GM18520 (cell line): ENCODE measurements around the gene PLA2G4D.
"Not testable (repeated sequence)": the region's sequence is repeated elsewhere in the genome, so short reads cannot be mapped to it uniquely, and the experiment has no call there.

Experiments
- ATAC-seq: cut with Tn5 transposase; IDR thresholded peaks from one replicate; pipeline ENCODE4 v1.9.1; 2021; ENCODE audit not compliant: unreplicated experiment

Gene PLA2G4D

DNA sequence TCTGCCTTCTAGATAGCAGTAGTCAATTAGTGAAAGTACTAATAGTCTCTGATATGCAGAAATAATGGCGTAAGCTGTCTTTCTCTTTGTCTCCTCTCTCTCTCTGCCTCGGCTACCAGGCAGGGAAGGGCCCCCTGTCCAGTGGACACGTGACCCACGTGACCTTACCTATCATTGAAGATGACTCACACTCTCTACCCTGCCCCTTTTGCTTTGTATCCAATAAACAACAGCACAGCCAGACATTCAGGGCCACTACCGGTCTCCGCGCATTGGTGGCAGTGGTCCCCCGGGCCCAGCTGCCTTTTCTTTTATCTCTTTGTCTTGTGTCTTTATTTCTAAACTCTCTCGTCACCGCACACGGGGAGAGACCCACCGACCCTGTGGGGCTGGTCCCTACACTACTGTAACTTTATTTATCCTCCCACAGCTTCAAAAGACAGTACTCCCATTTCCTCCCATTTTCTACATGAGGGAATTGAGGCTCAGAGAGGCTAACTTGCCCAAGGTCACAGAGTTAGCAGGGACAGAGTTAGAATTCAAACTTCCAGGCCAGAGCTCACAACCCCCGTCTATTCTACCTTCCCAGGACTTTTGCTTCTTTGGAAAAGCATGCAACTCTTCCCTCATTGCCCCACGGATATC lies 2.5 kb downstream of the PLA2G4D start:
- ATAC-seq: not testable (repeated sequence)

DNA sequence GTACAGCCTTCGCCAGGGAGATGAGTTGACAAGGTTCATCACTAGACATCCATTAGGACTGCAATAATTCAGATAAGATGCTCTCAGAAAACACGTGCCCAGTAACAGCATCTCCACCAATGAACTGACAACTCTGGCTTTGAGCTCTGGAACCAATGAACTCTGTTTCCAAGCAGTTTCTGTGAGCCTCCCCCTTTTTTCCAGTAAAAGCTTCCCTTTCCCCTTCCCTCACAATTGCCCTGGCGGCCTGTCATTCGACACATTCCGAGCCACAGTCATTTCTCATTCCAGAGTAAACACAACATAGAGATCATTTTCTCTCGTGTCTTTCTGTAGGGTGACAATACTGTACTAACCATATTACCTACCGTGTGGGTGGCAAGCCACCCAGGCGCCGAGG lies 3.6 kb downstream of the PLA2G4D start:
- no peak for ATAC-seq

DNA sequence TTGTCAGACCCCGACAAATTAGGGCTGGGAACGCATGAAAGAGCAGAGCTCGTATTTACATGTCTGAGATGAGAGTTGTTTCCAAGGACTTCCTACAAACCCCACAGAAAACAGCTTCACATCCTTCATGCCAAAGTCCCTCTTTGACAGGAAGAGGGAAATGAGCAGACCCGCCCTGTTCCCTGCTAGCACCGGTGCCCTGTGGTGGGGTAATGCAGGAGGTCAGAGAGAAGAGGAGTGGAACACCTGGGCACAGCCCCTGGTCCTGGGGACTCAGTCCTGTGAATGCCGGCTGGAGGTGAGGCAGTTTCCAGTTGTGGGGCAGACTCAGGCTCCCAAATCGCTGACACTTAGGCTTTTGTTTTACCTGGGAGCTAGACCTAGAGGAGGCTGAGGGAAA lies 4.0 kb downstream of the PLA2G4D start:
- no peak for ATAC-seq

DNA sequence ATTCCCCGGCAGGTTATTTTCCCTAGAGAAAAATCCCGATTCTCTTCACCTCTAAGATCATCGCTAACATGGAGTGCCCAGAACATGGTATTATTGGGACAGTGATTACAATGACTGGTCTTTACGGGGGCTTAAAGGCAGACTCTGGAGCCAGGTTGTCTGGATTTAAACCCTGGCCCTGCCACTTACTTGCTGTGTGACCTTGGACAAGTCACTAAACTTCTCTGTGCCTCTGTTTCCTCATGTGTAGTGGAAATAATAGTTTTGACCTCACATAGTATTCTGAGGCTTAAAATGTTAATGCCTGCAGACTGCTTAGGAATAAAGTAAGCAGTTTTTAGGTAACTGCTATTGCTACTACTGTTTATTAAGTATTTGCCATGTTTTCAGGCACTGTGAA lies 4.4 kb downstream of the PLA2G4D start:
- no peak for ATAC-seq

DNA sequence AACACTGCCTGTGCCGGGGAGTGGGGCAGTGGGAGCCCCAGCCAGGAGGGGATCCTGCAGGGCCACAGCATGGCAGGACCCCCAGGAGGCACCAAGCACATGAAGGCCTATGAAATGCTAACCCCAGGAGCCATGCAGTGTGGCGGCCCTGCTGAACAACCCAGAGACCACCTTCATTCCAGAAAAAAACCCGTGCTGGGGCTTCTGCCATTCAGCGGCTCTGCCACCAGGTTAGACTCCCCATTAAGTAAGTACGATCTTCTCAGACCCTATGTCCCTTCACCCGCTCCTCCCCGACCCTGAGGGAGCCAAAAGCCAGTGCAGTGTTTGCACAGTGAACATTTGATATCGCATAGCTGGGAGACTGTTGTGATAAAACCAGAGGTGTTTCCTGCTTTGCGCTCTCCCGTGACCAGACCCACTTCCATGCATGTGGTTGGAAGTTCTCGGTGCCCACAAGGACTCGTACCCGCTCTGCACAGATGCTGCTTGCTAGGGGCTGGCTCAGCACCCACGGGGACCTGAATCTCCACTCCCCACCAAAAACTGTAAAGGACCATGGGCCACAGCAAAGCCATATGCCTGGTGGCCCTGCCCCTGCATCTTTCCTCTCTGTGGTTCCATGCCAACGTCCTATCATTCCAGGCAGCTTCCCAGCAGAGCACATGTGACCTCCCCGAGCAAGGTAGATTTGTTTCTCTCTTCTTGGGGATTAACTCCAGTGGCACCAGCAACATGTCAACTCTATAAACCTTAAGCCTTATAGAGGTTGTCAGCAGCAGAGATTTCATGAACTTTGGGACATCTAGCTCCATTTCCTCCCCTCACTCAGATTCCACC lies 5.3 kb downstream of the PLA2G4D start:
- ATAC-seq: no peak

DNA sequence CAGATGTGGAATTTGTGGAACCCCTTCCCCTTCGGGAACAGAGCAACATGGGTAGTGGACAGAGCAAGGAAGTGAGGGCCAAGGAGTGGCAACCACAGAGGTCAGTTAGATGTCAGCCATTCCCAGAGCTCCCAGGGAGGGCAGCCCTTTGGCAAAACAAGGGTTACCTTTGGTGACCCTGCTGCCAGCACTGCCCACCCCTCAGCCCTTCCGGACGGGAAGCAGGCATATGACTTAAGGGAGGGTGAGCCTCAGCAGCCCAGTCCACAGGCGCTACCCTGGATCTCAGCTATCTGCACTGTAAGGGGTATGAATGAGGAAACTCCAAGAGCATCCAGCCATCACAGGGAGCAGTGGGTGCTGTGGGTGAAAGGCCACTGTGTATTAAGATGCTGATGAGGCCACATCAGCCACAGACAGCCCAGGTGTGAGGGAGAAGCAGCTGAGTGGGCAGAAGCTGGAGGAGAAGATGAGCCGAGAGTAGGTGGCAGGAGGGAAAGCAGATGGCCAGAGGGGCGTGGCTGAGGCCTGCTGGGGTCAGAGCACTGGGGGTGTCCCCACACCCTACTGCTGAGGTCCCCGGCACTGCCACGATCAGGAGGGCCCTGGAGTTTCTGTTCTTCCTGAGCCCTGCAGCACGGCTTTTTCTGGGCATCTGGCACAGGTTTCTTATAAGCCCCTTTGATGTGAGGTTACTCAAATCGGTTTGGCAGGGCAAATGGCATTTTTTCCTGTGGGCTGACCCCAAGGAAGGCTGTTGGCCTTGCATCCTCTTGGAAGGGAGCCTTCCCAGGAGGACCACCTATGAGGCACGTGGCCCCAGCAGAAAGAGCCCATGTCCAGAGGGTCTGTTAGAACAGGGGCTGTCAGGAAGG lies 6.2 kb downstream of the PLA2G4D start:
- ATAC-seq: no peak

DNA sequence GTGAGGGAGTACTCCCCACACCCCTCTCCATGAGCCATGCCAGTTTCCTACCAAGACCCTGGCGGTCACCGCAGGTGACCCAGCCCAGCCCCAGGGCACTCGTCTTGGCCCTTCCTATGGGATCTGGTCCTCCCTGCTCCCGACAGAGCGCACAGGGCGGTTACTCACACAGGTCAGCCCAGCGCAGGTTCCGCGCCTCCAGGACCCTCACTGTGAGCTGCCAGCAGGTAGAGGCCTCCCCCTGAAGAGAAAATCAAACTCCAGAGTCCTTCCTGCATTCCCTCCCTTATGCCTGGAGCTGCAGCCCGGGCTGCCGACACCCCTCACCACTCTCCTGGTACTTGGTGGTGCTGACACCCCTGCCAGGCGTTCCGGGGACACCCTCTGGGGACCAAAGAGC lies 6.9 kb downstream of the PLA2G4D start:
- no peak for ATAC-seq

DNA sequence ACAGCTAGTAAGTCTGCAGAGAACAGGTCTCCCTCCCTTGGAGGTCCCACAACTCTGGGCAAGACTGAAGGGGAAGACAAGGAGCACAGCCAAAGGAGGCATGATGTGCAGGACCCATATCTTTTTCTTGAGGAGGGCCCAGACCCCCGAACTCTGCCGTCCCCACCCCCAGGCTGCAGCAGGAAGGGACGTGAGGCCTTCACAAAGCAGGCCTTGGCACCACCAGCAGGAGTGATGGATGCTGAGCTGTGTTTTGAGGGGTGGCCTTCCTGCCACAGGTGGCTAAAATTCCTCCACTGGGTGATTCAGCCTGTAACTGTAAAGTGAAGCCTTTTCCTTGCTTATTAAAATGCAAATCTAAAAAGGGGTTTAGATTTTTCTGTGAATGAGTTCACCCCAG lies 8.6 kb downstream of the PLA2G4D start:
- no peak for ATAC-seq

DNA sequence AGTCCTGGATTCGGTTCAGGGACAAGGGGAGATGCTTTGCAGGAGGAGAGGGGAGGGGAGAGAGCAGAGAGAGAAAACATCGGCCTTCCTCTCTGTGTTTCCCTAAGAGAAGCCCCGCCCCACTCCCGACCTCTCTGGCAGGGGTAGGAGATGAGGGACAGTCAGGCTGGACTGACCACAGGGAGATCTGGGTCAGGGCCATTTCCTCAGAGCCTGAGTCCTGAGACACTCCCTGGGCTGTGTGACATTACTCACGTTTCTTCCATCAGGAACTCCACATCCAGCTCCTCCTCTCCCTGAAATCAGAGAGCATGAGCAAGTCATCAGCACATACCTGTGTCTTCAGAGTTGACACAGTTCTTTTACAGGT lies 9.1 kb downstream of the PLA2G4D start:
- no peak for ATAC-seq

DNA sequence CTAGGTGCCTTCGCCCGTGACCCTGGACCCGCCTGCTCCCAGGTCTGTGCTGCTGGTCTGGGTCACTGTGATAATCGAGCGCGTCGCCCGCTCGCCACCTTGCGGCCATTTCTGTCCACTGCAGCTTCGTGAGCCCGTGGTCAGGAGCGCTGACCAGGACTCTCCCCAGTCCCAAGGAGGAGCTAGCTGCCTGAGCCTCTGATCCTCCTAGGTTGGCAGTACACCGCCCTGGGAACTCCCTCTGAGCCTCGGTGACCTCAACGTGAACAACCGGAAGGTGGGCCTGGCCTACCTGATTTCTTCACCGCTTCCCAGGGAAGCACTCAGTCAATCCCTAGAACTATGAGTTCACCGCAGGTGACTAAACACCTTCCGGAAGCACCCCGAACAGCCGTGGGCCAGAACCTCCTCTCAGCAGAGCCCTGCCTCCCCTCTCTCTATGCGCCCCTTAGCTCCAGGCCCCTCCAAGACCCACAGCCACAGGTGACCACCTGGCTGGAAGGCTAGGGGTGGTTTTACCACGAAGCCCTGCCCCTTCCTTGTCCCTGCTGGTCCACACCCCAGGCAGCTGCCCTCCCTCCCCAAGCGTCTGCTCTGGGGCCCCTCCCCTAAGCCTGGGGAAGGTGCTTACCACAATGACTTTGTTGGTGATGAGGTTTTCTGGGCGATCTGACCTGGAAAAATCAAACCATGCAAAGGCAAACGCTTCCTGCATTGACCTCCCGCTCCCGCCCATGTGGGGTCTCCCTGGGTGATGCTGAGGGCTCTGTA lies 9.7 kb downstream of the PLA2G4D start:
- ATAC-seq: no peak

DNA sequence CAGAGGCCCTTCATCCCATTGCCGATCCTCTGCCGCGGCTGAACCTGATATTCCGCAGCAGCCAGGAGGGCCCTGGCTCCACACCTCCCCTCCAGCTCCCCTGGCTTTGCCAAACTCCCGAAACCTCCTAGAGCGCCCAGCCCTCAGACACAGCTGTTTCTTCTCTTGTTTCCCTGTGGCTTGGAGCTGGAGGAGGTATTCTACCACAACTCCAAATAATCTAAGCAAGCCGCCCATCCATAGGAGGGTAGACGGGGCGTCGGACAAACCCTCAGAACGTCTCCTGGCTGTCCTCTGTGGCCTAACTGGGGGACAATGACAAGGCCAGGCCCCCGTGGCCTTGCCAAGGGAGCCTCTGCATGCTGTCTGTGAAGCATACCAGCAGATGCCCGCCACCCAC lies 10.4 kb downstream of the PLA2G4D start:
- ATAC-seq: no peak

DNA sequence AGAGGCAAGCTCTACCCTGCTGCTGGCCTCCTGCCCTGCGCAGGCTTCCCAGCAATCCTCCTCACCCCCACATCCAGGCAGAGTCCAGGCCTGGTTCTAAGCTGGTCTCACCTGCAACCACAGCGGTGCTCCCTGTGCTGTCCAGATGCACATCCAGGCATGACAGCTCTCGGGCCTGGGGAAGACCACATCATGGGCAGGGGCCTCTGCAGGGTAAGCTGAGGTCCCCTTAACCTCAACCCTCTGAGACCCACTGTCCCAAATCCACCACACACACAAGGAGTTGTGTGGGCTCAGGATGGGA lies 10.8 kb downstream of the PLA2G4D start:
- ATAC-seq: no peak

DNA sequence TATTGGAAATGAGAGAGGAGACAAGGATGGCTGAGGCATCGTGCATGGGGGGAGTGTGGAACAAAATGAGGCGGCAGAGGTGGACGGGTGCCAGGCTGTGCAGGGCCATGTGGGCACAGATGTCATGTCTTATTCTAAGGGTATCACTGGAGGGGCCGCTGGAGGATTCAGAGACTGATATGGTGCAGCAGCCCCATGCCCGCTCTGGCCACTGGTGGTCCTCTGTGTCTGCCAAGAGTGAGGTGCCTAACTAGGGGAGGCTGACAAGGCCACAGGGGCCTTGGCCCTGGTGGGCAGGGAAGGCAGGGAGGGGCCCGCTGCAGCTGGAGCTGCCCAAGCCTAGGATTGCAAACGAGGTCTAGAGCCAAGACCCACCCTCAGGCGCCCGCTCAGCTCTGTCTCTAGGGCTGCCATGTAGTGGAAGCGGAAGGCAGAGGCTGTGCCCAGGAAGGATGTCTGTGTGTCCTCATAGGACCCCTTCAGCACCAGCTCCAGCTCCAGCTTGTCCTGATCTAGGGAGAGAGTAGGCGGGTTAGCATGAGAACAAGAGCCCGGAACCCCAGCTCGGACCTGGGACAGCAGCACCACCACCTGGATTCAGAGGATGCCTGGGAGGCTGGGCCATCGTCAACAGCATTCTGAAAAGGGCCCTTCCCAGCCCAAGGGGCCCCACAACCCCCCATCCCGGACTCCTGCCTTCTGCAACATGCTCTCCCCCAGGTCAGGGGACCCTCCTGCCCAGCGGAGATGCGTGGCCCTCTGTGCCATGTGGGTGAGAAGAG lies 11.3 kb downstream of the PLA2G4D start:
- ATAC-seq: no peak

DNA sequence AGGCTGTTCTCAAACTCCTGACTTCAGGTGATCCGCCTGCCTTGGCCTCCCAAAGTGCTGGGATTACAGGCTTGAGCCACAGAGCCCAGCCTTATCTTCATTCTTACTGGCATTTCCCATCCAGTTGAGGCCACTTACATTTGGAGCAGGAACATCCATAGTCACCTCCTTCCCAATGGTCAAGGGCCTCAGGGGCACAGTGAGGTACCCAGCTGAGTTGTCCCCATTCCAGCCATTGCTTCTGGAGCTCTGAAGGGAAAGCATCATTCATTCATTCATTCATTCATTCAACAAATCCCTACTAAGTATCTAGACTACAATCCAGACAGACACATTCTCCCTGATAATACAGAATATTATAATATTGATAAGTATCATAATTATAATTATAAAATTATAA lies 12.2 kb downstream of the PLA2G4D start:
- no peak for ATAC-seq

DNA sequence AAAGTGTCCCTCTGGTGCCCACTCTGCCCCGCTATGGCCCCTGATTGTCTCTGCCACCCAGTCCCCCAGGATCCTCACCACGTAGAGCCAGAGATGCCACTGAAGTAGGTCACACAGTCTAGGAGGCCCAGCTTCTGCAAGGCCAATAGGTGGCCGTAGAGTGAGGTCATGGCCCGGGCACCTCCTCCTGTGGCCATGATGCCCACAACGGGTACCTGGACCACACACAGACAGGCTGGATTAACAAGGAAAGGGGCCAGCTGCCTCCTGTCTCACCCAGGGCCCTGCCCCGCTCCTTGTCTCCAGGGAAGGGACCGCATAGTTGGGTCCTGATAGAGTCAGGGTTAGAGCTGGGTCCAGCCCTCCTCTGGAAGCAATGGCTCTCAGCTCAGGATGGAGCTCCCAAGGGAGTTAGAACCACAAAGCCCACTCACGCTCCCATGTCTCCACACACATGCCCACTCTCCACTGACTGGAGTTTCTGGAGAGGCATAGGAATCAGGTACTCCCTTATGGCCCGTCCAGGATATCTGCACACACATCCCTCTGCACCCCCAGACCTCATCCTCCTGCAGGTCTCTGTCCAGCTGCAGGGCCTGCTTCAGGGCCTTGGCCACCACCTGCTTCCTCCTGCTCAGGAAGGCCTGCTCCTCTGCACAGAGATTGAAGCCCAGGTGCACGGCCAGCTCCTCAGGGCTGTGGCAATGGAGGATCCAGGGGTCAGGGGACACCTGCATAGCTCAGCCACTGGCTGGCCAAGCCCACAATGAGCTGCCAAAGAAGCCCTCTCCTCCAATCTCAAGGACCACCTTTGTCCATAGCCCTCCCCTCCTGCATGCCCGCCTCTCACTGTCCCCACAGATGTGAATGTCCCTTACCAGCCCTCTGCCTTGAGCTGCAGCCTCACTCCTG lies 13.2 kb downstream of the PLA2G4D start:
- no peak for ATAC-seq

DNA sequence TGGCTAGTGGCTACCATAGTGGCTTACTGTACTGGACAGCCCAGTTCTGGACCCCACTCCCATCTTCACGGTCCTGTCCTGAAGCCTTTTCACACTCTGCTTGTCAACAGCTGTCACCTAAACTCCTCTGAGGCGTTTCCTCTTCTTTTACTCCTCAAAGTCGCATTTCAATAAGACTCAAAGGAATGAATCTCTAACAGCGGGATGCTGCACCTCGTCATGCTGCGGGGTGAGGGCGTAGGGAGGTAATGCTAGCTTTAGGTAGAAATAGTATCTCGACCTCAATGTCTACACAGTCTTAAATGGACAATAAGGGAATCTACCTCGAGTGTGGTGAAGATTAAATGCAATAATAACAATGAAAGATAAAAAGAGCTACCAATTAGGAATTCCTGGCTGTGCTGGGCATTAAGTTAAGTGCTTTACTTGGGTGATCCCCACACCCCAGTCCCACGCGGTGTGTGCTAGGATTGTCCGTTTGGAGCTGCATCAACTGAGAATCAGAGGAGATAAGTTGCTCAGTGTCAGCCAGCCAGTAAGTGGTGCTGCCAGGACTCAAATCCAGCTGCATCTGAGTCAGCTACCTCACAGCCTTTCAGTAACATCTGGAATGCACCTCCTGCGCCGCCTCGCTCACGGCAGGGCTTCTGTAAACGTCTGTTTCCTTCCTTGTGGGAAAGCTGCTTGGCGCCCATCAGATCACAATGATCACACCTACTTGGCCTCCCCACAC lies 14.0 kb downstream of the PLA2G4D start:
- ATAC-seq: no peak

DNA sequence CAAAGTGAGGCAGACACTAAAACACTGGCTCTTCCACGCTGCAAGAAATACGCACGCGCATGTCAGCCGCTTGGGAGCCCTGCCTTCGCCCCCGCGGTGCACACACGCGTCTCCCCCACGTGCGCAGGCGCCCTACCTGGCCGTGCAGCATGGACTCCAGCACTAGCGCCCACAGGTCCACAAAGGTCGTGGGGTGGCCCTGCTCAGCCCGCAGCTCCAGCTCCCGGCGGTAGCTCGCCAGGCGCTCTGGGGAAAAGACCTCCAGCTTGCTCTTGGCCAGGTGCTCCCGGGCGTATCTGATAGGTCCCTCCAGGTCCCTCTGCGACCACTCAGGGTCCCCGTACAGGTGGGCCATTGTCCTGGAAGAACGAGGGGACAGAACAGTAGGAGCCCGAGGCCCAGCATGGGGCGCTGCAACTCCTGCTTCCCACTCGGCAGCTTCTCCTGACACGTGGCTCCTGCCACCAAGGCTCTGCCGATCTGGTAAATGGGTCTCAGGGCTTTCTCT lies 14.9 kb downstream of the PLA2G4D start:
- no peak for ATAC-seq

DNA sequence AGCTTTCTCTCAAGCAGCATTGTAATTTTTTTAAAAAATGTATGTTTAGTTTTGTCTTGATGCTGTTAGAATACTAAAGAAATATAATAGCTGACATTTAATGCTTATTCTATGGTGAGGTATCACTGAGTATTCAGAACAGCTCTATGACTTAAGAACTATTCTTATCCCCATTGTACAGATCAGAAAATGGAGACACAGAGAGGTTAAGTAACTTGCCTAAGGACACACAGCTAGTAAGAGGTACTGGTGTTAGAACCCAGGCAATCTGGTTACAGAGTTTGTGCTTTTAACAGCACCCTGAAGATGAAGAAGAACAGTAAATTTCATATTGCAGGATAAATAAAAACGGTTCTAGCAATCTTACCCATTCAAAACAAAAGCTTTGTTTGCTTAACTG lies 15.5 kb downstream of the PLA2G4D start:
- ATAC-seq: no peak

DNA sequence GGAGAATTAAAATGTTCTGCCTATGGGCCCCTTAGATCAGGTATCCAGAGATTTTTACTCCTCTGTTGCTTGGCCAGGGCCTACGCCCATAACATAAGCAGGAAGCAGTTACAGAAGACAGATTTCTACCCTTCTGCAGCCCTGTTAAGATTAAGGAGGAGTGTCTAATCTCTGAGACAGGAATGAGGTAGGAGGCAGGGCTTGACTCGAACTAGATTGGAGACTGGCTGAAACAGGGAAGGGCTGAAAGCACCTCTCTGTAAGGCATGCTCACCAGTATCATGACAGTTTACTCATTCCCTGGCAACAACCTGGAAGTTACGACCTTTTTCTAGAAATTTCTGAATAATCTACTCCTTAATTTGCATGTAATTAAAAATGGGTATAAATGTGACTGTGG lies 16.7 kb downstream of the PLA2G4D start:
- ATAC-seq: no peak
